HG02884 (cell line): ENCODE results near the gene TRPT1.

ENCODE experiments used
- ATAC-seq: cut with Tn5 transposase; IDR thresholded peaks from one replicate; pipeline ENCODE4 v1.9.1; 2021; ENCODE audit warnings: mild to moderate bottlenecking, moderate library complexity; ENCODE audit not compliant: unreplicated experiment

The TRPT1 gene

GRCh38 chr11:64258946-64259532 is 33.1 kb upstream of the TRPT1 start:
- ATAC-seq: no peak

GRCh38 chr11:64258356-64258755 is 32.4 kb upstream of the TRPT1 start:
- ATAC-seq: no peak

- no peak for ATAC-seq
Observed at GRCh38 chr11:64256300-64256699, 30.3 kb upstream of the TRPT1 start.

GRCh38 chr11:64255135-64256128 is 29.4 kb upstream of the TRPT1 start:
- ATAC-seq: no peak

GRCh38 chr11:64254326-64254725 is 28.3 kb upstream of the TRPT1 start:
- no peak for ATAC-seq

- no peak for ATAC-seq
Observed at GRCh38 chr11:64253481-64253880, 27.5 kb upstream of the TRPT1 start.

GRCh38 chr11:64253043-64253442 is 27.1 kb upstream of the TRPT1 start:
- no peak for ATAC-seq

GRCh38 chr11:64252003-64252872 is 26.3 kb upstream of the TRPT1 start:
- ATAC-seq: no peak

- ATAC-seq: no peak
Observed at GRCh38 chr11:64251753-64252002, 25.7 kb upstream of the TRPT1 start.

GRCh38 chr11:64251016-64251752 is 25.2 kb upstream of the TRPT1 start, which contains the start of gene PLCB3:
Gene PLCB3, plus strand, starts transcription at chr11:64251530. Its CDS starts 120 bp downstream, at chr11:64251650.
- ATAC-seq: no peak

GRCh38 chr11:64250415-64251015 is 24.5 kb upstream of the TRPT1 start:
- no peak for ATAC-seq

GRCh38 chr11:64249563-64250414 is 23.8 kb upstream of the TRPT1 start:
- no peak for ATAC-seq

GRCh38 chr11:64249038-64249437 is 23.1 kb upstream of the TRPT1 start:
- no peak for ATAC-seq

- ATAC-seq: no peak
Observed at GRCh38 chr11:64248578-64248977, 22.6 kb upstream of the TRPT1 start.

- ATAC-seq: no peak
Observed at GRCh38 chr11:64247729-64248531, 21.9 kb upstream of the TRPT1 start.

- peak; percentile 45 for ATAC-seq
Observed at GRCh38 chr11:64246871-64247728, 21.1 kb upstream of the TRPT1 start, which contains the start of gene PPP1R14B. Gene PPP1R14B, minus strand, starts transcription at chr11:64246943. Its CDS starts 270 bp downstream, at chr11:64246673.

GRCh38 chr11:64246621-64246870 is 20.6 kb upstream of the TRPT1 start:
- ATAC-seq: peak; percentile 12
